HG03565 (cell line): ENCODE data around the gene SEC16A.

Experiments
- ATAC-seq: cut with Tn5 transposase; IDR thresholded peaks from one replicate; pipeline ENCODE4 v1.9.1; 2021; ENCODE audit warnings: mild to moderate bottlenecking, moderate library complexity; ENCODE audit not compliant: unreplicated experiment

SEC16A gene

GRCh38 chr9:136488247-136489214, 5.7 kb upstream of the SEC16A start:
- ATAC-seq = no peak

- ATAC-seq = no peak
Measured at GRCh38 chr9:136487672-136488071, 4.8 kb upstream of the SEC16A start.

- ATAC-seq = no peak
Measured at GRCh38 chr9:136486823-136487620, 4.2 kb upstream of the SEC16A start.

GRCh38 chr9:136486131-136486530, 3.3 kb upstream of the SEC16A start:
- no peak for ATAC-seq

GRCh38 chr9:136485049-136486045, 2.5 kb upstream of the SEC16A start:
- ATAC-seq = no peak

DNA sequence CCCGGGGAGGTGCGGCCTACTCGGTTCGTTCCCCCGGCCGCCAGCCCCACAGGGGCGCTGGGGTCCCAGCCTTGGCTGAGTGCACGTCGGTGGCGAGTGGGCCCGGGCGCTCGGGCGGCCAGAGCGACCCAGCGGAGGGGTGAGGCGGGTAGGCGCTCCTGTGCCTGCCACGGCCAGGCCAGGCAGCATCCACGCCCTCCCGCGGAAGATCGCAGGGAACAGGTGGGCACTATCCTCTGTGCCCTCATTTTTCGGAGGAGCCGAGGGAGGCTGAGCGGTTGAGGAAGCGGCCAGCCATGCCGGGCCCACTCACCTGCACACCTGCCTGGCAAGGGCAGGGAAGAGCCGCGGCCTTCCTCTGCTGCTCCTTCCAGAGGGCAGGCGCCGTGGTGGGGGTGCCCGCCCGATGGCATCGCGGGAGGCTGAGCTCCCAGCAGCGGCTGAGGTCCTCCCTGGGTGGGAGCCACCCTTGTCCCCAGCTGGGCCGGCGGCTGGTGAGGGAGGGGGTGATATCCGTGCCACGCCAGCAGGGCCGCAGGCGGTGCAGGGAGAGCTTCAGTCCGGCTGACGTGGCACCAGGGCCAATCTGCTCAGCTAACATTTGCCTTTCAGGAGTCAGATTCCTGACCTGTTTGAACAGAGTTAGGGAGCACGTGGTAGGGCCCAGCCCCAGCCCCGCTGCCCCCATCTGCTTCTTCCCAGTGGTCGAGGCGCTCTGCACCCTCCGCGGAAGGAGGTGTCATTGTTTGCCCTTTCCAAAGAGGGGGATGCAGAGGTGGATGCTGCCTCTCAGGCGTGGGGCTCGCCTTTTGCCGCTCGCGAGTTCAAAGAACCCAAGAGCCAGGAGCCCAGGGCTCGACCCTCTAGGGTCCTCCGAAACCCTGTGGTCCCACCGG, 1.6 kb upstream of the SEC16A start:
- no peak for ATAC-seq

- ATAC-seq = peak; percentile 56
Measured at GRCh38 chr9:136483589-136484152, 831 bp upstream of the SEC16A start.

GRCh38 chr9:136482046-136482792, 621 bp downstream of the SEC16A start:
- no peak for ATAC-seq

GRCh38 chr9:136481558-136481957, 1.3 kb downstream of the SEC16A start:
- ATAC-seq = no peak

DNA sequence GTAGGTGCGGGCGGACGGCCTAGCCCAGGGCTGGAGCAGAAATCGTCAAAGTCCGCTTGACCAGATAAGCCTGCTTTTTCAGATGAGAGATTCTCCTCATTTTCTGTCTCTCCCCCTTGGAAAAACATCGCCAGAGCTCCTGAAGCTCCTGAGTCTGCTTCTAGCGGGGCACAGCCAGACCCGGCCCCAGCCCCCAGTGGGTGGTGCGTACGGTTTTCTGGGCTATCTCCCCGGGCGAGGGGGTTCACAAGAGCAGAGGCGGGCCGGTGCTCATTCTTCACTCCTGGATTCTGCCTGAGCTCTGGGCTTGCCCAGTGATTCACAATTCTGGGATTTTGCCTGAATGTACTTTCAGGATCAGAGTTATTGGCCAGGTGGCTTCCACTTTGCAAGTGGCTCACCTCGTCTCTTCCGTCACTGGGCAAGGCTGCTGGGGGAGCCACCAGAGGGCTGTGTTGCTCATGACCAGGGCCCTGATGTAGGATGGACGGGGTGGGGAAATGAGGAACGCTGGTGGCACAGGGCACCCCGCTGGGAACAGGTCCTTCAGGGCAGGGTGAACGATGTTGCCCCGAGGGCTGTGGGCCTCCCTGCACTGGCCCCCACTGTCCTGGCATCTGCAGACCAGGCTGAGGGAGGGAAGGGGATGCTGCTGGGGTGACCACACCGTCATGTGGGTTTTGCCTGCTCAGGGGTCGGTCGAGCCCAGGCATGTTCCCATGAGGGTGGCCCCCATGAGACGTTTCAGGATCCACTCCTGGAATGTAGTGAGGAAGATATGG, 6.3 kb downstream of the SEC16A start:
- no peak for ATAC-seq

- no peak for ATAC-seq
Measured at GRCh38 chr9:136474974-136475865, 7.6 kb downstream of the SEC16A start.

DNA sequence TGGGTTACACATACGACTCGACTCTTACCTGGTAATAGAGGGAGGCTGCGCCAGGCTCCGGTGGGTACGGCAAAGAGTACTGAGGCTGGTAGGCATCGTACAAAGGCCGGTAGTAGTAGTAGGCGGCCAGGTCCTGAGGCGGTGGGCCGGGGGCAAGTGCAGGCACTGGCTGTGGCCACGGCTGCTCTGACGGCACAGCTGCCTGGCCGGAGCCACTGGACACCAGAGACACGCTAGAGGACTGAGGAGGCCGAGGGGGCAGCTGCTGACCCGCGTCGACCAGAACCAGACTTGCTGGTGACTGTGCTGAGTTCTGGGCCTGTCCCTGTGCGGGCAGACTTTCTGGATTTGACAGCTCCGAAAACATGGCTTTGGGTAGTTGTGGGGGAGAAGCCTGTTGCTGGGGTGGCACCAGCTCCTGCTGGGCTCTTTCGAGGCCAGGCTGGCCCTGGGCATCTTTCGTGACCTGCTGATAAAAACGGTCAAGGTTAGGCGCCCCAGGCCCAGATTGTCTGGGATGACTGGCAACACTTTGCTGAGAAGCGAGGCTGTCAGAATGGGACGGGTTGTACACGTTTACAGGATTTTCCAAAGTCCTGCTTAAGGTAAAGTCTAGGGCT, 8.7 kb downstream of the SEC16A start:
- ATAC-seq = no peak

DNA sequence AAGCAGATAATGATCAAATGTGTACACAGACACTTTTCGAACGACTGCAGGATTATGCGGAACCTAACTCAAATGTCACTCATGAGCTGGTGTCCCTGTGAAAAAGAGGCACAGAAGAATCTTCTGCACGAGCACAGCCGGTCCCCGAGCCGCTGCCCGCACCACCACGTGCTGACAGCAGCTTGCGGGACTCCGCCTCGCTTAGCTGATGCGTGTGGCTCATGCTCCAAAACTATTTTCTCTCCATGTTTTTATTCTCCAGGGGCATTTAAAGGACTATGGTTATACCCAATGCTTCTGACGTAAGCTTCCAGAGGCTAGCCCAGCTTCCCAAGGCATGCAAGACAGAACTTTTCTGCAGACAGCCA, 9.5 kb downstream of the SEC16A start:
- no peak for ATAC-seq

- no peak for ATAC-seq
Measured at GRCh38 chr9:136472640-136473353, 10.0 kb downstream of the SEC16A start.

DNA sequence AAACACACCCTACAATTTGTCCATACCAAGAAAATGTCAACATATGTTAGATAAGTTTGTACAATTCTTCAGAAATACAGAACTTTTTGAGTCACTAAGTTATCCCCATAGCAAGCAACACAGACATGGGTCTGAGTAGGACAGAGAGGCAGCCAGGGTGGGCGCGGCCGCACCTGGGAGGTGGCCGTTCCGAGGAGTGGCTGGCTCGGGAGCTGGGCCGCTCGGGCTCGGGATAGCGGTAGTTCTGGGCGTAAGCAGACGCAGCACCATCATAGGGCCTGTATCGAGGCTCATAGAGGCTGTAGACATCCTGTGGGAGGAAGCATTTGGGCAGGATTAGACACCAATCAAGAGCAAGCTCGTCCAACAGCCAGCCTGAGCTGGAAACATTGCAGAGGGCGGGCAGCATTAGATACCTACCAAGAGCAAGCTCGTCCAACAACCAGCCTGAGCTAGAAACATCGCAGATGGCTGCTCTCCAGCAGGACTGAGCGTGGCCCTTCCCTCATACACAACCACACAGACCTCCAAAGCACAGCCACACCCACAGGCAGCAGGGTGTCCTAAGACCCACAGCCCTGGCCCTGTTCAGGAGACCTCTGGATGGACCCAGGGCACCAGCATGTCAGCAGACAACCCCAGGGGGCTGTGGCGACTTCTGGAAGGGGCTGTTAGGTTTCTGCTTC, 10.9 kb downstream of the SEC16A start:
- ATAC-seq = no peak
